ENCODE measurements around the gene PLCB4. TPM values are rescaled to one million over a fixed set of nuclear protein-coding genes. Genes with fewer than 3 reads are reported as not detected.

The PLCB4 gene
- total and polyA plus RNA-seq, 2 experiments from 2014 or later: 6.5 to 16.1 TPM

- no peaks in the 10 kb centered on the region for H3K27me3 ChIP-seq (ENCODE audit: insufficient read depth)
- TF ChIP-seq ZNF331 (CRISPR knock-in tag; IDR thresholded peaks at IDR 0.05; ENCODE audit: low read depth) (no peak), EZH2 (IDR thresholded peaks at IDR 0.05; ENCODE audit: low read depth, unreplicated experiment) (no peak)
- TF ChIP-seq, protein P1, sequence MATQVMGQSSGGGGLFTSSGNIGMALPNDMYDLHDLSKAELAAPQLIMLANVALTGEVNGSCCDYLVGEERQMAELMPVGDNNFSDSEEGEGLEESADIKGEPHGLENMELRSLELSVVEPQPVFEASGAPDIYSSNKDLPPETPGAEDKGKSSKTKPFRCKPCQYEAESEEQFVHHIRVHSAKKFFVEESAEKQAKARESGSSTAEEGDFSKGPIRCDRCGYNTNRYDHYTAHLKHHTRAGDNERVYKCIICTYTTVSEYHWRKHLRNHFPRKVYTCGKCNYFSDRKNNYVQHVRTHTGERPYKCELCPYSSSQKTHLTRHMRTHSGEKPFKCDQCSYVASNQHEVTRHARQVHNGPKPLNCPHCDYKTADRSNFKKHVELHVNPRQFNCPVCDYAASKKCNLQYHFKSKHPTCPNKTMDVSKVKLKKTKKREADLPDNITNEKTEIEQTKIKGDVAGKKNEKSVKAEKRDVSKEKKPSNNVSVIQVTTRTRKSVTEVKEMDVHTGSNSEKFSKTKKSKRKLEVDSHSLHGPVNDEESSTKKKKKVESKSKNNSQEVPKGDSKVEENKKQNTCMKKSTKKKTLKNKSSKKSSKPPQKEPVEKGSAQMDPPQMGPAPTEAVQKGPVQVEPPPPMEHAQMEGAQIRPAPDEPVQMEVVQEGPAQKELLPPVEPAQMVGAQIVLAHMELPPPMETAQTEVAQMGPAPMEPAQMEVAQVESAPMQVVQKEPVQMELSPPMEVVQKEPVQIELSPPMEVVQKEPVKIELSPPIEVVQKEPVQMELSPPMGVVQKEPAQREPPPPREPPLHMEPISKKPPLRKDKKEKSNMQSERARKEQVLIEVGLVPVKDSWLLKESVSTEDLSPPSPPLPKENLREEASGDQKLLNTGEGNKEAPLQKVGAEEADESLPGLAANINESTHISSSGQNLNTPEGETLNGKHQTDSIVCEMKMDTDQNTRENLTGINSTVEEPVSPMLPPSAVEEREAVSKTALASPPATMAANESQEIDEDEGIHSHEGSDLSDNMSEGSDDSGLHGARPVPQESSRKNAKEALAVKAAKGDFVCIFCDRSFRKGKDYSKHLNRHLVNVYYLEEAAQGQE (IDR thresholded peaks at IDR 0.05; ENCODE audit: unreplicated experiment): no peak
- TF ChIP-seq, protein P2, sequence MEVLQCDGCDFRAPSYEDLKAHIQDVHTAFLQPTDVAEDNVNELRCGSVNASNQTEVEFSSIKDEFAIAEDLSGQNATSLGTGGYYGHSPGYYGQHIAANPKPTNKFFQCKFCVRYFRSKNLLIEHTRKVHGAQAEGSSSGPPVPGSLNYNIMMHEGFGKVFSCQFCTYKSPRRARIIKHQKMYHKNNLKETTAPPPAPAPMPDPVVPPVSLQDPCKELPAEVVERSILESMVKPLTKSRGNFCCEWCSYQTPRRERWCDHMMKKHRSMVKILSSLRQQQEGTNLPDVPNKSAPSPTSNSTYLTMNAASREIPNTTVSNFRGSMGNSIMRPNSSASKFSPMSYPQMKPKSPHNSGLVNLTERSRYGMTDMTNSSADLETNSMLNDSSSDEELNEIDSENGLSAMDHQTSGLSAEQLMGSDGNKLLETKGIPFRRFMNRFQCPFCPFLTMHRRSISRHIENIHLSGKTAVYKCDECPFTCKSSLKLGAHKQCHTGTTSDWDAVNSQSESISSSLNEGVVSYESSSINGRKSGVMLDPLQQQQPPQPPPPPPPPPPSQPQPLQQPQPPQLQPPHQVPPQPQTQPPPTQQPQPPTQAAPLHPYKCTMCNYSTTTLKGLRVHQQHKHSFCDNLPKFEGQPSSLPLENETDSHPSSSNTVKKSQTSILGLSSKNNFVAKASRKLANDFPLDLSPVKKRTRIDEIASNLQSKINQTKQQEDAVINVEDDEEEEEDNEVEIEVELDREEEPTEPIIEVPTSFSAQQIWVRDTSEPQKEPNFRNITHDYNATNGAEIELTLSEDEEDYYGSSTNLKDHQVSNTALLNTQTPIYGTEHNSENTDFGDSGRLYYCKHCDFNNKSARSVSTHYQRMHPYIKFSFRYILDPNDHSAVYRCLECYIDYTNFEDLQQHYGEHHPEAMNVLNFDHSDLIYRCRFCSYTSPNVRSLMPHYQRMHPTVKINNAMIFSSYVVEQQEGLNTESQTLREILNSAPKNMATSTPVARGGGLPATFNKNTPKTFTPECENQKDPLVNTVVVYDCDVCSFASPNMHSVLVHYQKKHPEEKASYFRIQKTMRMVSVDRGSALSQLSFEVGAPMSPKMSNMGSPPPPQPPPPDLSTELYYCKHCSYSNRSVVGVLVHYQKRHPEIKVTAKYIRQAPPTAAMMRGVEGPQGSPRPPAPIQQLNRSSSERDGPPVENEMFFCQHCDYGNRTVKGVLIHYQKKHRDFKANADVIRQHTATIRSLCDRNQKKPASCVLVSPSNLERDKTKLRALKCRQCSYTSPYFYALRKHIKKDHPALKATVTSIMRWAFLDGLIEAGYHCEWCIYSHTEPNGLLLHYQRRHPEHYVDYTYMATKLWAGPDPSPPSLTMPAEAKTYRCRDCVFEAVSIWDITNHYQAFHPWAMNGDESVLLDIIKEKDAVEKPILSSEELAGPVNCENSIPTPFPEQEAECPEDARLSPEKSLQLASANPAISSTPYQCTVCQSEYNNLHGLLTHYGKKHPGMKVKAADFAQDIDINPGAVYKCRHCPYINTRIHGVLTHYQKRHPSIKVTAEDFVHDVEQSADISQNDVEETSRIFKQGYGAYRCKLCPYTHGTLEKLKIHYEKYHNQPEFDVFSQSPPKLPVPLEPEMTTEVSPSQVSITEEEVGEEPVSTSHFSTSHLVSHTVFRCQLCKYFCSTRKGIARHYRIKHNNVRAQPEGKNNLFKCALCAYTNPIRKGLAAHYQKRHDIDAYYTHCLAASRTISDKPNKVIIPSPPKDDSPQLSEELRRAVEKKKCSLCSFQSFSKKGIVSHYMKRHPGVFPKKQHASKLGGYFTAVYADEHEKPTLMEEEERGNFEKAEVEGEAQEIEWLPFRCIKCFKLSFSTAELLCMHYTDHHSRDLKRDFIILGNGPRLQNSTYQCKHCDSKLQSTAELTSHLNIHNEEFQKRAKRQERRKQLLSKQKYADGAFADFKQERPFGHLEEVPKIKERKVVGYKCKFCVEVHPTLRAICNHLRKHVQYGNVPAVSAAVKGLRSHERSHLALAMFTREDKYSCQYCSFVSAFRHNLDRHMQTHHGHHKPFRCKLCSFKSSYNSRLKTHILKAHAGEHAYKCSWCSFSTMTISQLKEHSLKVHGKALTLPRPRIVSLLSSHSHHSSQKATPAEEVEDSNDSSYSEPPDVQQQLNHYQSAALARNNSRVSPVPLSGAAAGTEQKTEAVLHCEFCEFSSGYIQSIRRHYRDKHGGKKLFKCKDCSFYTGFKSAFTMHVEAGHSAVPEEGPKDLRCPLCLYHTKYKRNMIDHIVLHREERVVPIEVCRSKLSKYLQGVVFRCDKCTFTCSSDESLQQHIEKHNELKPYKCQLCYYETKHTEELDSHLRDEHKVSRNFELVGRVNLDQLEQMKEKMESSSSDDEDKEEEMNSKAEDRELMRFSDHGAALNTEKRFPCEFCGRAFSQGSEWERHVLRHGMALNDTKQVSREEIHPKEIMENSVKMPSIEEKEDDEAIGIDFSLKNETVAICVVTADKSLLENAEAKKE (CRISPR knock-in tag; IDR thresholded peaks at IDR 0.05): no peak
- no peak for DNase-seq (ENCODE audit: low spot score)
- H3K4me2 ChIP-seq: no peak overlapping the region
- Mint-ChIP-seq H3K9me3 (no peaks in the 10 kb centered on the region), H3K36me3 (ENCODE audit: low read depth) (no peaks in the 10 kb centered on the region), H3K4me1 (no peaks in the 10 kb centered on the region), H3K27ac (no peak overlapping the region), H3K27me3 (ENCODE audit: insufficient read depth, low read depth, poor library complexity) (peaks cover 4% of the 10 kb centered on the region), H3K4me3 (no peak overlapping the region)
- H3F3A ChIP-seq (replicated peaks; ENCODE audit: low read depth): no peaks in the 10 kb centered on the region
- no peak overlapping the region for H2AFZ ChIP-seq
- H3K9me2 ChIP-seq (ENCODE audit: insufficient read depth): peaks cover 26% of the 10 kb centered on the region; the same call in 1 of the 2 replicates
- H3K79me2 ChIP-seq (replicated peaks; ENCODE audit: insufficient read depth): no peaks in the 10 kb centered on the region
- no peaks in the 10 kb centered on the region for H3K4me1 ChIP-seq (ENCODE audit: insufficient read depth)
- H3K27ac ChIP-seq (ENCODE audit: low read depth): no peak overlapping the region
- no peaks in the 10 kb centered on the region for H4K20me1 ChIP-seq (replicated peaks; ENCODE audit: insufficient read depth)
- no peak for ATAC-seq
- H3K4me3 ChIP-seq: no peak overlapping the region
- no peaks in the 10 kb centered on the region for H3K36me3 ChIP-seq (ENCODE audit: insufficient read depth)
Observed at GRCh38 chr20:9493803-9494202, 424.9 kb downstream of the PLCB4 start.

Measured in GM23338 (cell line).